NCI-H128 (cell line): ENCODE measurements around the gene DCXR.
"Not testable (repeated sequence)": the region's sequence is repeated elsewhere in the genome, so short reads cannot be mapped to it uniquely, and the experiment has no call there.

Experiments
- DNase-seq: peaks from one replicate; lab custom pipeline; 2025; ENCODE audit not compliant: unreplicated experiment; lab: John Stamatoyannopoulos, UW

DCXR gene

GRCh38 chr17:82039695-82040299, 2.3 kb upstream of the DCXR start:
- no peak for DNase-seq

GRCh38 chr17:82038796-82039409, 1.4 kb upstream of the DCXR start:
- not testable (repeated sequence) for DNase-seq

- no peak for DNase-seq
Observed at GRCh38 chr17:82037889-82038195, 345 bp upstream of the DCXR start.

GRCh38 chr17:82036634-82037091, 834 bp downstream of the DCXR start:
- no peak for DNase-seq

- no peak for DNase-seq
Observed at GRCh38 chr17:82035956-82036633, 1.4 kb downstream of the DCXR start.

GRCh38 chr17:82035488-82035887, 2.0 kb downstream of the DCXR start:
- no peak for DNase-seq

- no peak for DNase-seq
Observed at GRCh38 chr17:82034371-82035011, 3.0 kb downstream of the DCXR start.

GRCh38 chr17:82033359-82034085, 4.0 kb downstream of the DCXR start:
- DNase-seq: no peak

GRCh38 chr17:82031885-82032627, 5.4 kb downstream of the DCXR start:
- no peak for DNase-seq

GRCh38 chr17:82031303-82031884, 6.1 kb downstream of the DCXR start, which contains the start of gene RAC3:
RAC3 (plus strand) TSS chr17:82031678; CDS start chr17:82031762, 84 bp downstream.
- no peak for DNase-seq

GRCh38 chr17:82030470-82031302, 6.8 kb downstream of the DCXR start:
- DNase-seq: peak; percentile 56

- DNase-seq: no peak
Observed at GRCh38 chr17:82029990-82030469, 7.5 kb downstream of the DCXR start.

- no peak for DNase-seq
Observed at GRCh38 chr17:82029391-82029790, 8.1 kb downstream of the DCXR start.

- no peak for DNase-seq
Observed at GRCh38 chr17:82028966-82029365, 8.5 kb downstream of the DCXR start.

GRCh38 chr17:82028246-82028645, 9.3 kb downstream of the DCXR start:
- DNase-seq: no peak

- DNase-seq: no peak
Observed at GRCh38 chr17:82025401-82026107, 11.9 kb downstream of the DCXR start.

- no peak for DNase-seq
Observed at GRCh38 chr17:82024859-82025258, 12.6 kb downstream of the DCXR start.

- DNase-seq: no peak
Observed at GRCh38 chr17:82023447-82024241, 13.9 kb downstream of the DCXR start.
